GM21576 (cell line): ENCODE measurements around the gene IFRD2.

Source experiments
- ATAC-seq: cut with Tn5 transposase; IDR thresholded peaks from one replicate; pipeline ENCODE4 v1.9.1; 2021; ENCODE audit warnings: mild to moderate bottlenecking, moderate library complexity; ENCODE audit not compliant: unreplicated experiment

Gene IFRD2

DNA sequence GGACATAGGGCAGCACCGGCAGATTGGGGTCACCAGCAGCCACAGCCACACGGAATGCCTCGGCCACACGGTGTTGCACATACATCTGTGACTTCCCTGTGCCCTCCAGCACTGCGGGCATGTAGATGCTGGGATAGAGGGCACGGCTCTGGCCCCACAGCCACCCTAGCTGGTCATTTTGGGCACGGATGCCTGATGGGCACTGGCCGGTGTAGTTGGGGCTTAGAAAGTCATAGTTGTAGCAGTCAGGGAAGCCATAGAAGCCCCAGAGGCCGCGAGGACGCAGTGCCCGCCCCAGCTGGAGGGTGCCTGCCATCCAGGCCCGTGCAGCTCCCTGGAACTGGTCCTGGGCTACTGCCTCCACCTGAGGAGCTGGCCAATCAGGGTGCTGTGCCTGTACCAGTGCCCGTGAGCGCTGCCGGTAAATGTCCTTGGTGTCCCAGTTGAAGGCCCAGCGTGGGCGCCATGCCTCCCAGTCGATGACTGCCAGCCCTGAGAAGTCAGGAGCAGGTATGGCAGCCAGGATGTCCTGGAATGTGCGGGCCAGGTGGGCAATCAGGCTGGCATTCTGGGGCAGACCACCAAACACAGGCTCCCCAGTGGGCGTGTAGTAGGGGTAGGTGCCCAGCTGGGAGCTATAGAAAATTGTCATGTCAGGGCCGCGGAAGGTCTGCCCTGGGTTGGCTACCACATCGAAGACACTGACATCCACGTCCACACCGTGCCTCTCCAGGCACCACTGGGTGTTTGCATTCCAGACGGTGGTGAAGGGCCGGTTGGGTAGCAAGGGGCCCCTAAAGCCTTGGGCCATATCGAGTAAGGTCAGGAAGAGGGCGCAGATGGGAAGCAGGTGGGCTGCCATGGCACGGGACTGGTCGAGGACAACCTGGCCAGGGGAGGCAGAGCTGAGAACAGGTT is 10.1 kb upstream of the IFRD2 start:
- ATAC-seq: no peak

DNA sequence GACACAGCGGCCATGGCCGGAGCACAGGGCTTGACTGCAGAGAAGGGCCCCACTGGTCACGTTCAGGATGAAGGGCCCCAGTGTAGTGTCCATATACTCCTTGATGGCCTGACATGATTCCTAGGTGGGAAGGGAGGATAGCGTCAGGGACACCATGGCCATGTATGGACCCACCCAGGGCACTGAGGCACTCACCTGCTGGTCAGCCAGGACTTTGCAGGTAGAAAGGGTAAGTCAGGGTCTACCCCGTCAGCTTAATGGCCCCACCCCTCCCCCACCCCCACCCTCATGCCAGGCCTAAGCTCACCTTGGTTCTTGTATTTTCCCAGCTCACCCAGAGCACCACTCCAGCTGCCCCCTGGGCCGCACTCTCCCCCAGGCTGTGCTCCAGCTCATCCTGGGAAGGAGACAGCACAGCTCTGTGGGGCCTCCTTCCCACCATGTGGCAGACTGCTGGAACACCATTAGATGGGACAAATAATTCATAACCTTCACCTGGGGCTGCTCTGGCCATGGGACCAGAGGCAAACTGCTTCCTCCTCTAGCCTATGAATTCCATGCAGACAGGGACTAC is 8.5 kb upstream of the IFRD2 start:
- no peak for ATAC-seq

DNA sequence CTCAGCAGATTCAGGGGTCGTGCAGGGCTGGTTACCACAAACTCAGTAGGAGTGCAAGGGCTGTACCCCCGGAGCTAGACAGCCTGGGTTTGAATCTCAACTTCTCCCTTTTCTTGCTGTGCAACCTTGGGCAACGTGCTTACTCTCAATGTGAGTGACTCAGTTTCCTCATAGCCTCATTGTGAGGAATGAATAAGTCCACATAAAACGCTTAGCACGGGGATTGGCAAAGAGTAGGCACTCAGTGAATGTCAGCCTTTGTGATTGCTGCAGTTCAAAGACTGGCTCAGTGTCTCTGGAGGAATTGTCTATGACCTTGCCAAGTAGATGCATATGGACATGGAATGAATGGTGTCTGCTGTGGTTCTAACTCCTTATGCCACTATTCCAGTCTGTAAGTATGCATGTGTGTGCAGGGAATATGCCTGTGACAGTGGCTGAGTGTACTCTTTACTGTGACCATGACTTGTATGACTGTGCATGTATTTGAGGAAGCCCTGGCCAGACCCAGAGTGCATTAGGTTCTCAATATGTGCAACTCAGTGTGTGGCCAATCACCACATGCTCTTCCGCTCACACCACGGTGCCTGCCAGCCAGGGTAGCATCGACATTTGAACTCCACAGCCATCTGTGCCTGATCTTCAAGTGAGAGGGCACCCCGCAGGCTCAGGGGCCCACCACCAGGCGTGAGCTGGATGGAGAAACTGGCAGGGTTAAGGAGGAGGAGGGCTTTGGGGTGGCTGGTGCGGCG is 7.9 kb upstream of the IFRD2 start:
- no peak for ATAC-seq

DNA sequence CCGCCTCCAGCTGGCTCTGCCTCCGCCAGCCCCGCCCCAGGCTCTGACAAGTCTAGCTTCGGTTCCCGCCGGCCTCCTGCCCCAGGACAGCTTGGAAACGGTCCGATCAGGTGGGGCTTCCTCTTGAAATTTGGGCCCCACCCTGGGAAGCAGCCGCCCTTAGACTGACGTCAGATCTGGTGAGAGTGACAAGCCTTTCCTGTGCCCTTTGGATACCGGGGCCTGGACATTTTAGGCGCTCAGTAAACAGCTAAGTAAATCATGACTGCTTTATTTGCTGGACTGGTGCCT is 7.4 kb upstream of the IFRD2 start:
- ATAC-seq: no peak

DNA sequence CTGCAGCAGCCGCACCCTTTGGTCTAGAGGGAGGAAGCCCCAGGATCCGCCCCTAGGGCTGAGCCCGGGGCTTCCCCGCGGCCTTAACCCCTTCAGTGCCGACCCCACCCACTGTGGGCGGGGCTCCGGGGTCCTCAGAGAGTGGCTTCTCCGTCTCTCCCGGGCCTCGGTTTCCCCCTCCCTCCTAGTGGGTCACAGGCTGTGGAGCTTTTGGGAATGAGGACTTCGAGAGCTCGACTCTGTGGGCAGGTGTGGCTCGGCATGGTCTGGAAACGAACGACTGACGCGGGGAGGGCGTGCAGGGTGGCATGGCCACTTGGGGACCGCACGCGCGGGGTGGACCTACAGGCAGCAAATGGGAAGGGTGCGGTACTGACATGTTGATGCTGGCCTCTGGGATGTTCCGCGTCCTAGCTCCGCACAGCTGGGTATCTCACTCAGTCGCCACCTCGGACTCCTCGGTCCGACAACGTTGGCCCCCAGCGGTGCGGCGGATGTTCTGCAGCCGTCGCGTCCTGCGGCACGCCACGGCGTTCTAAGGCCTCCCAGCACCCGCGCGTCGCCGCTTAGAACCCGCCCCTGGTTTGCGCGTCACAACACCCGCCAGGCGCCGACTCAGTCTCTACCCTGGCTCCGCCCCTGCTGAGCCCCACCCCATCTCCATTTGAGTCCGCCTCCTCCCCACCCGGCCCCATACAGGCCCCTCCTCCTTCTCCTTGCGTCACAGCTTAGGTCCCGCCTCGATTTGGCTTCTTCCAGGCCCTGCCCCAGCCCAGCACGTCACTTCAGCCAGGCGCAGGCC is 6.8 kb upstream of the IFRD2 start, which contains the start of the genes HYAL3 and NAA80:
HYAL3 (minus strand) TSS at position 570 of the 802 bp plus-strand sequence. CDS start 3,803 bp downstream, outside the sequence.
NAA80 (minus strand) TSS at position 570 of the 802 bp plus-strand sequence. CDS start 1,942 bp downstream, outside the sequence.
- peak; percentile 81 for ATAC-seq

DNA sequence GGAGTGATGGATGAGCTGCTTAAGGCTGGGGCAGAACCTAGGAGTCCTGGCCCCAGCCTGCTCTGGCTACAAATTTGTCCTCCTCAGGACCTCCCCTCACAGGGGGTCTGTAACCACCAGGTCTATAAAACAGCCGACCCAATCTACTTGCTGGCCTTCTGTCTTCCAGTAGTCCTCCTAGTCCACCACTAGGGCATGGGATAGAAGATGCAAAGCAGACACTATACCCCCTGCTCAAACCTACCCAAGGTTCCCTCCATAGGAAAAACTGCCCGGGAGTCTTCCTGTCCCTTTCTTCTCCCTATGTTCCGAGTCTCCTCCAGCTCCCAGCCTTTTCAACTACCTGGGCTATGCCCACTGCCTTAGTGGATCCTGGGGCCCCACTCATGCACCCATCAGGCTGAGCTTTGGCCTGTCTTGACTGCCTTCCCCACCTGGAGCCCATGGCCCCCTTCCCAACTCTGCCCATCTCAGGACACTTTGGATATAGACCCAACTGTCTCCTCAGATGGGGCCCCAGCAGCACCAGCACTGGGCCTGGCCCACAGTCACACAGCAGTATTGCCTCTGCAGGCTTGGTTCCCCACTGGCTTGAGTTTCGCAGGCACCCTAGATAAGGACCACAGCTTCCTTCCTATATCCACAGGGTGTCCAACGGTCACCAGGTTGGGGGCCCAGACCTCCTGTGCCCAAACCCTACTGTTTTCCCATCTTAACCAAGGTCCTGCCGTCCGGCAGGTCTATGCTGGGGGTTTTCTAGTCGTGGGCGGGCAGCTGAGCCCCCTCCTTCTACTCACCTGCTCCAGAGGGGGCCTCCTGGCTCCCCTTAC is 5.9 kb upstream of the IFRD2 start:
- ATAC-seq: no peak

DNA sequence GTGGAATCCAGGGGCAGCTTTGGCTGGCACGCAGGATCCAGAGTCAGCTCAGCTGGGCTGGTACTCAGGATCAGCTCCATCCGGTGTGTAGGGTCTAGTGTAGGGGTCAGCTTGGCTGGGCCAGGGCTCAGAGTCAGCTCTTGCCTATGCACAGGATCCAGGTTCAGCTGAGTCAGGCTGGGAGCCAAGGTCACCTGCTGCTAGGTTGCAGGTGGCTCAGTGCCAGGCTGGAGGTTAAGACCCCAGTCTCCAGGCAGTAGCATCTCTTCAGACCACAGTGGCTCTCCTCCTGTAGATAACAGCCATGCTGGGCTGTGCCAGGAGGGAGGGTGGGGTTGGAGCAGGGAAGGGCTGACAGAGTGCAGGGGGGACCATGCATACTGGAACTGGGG is 5.2 kb upstream of the IFRD2 start:
- ATAC-seq: no peak

DNA sequence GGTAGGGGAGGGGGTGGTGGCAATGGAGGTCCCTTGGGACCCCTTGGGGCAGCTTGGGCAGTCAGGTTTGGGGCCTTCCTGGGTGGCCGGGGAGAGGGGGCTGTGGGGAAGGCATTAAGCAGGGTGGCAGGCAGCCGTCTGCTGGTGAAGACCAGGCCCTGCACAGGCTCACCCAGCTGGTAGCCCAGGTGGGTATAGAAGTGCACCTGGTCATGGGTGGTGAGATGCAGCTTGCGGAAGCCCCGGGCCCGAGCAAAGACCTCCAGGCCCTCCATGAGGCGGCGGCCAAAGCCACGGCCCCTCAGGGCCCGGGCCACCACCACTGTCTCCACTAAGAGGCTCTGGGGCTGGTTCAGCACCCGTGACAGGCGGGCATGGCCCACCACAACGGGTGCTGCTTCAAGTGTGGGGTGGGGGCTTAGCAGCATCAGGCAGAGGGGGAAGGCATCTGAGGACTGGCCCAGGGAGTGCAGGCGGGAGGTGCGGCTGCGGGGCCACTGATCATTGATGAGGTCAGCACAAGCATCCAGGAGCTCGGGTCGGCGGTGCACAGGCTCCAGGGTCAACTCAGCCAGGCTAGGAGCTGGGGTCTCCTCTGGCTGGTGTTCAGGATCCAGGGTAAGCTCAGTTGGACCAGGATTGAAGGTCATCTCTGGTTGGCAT is 4.6 kb upstream of the IFRD2 start:
- ATAC-seq: no peak

DNA sequence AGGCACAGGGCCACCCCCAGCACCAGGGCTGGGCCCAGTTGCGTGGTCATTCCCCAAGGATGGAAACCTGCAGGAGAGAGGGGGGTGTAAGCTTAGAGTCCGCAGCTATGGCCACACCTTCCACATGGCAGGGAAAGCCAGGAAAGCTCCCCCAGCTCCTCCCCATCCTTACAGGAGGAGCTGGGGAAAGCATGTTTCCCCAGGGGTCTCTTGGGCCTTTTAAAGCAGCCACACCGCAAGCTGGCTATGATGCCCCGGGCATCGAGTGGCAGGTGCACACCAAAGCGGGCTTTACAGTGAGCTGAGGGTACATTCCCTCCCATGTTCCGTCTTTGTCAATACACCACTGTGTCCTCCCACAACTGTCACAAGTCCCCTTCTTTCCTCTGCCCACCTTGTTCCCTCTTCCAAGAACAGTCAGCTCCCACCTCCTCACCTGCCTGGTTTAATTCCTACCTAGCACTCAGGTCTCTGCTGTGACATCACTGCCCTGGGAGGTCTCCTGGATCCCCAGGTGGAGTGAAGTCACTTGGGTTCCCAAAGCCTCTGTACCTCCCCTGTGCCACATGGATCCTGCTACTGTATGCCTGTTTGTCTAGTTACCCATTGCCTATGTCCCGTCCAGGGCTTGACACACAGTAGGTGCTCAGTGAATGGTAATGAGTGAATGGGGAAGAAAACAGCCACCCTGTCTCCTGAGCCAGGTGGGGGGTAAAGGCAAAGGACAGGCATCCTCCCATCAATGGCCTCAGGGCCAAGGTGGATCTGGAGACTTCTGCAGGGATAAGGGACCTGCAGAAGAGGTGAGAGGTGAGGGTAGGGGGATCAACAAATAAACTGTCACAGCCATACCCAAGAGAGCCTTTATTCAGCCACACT is 3.6 kb upstream of the IFRD2 start:
- ATAC-seq: no peak

DNA sequence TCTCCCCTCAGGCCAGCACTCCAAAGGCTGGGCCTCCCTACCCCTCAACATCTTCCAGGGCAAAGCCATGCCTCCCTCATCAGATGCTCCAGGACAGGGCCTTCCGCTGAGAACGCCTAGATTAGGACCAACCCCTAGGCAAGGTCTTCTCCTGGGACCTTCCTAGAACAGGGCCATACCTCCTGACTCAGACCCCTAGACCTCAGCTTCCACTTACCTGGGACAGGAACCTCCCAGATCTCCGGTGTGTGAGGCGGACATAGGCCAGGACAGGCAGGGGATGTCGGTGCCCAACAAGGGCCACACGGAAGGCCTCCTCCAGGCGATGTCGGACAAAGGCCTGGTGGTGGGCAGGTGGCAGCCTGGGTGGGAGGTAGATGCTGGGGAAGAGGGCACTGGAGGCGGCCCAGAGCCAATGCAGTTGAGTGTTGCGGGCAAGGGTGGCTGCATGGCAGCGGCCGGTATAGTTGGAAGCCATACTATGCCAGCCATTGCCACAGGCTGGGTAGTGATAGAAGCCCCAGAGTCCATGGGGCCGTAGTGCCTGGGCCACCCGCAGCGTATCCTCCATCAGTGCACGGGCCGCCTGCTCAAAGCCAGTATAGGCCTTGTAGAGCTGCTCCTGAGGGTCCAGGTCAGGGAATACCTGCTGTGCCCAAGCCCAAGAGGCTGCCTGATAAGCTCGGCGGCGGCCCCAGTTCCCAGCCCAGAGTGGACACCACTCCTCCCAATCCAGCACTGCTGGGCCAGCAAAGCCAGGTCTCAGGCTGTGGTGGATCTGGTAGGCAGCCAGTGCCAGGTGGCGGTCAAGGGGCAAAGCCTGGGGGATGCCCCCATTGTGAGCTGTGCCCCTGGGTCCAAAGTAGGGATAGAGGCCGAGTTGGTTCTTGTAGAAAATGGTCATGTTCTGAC is 2.5 kb upstream of the IFRD2 start:
- ATAC-seq: no peak

DNA sequence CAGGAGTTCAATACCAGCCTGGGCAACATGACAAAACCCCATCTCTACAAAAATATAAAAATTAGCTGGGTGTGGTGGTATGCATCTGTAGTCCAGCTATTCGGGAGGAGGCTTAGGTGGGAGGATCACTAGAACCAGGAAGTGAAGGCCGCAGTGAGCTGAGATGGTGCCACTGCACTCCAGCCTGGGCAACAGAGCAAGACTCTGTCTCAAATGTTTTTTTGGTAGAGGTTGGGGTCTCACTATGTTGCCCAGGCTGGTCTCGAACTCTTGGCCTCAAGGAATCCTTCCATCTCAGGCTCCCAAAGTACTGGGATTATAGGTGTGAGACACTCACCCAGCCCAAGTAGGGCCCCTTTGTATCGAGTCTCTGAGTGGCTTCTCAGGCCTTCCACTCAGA is 1.9 kb upstream of the IFRD2 start:
- ATAC-seq: no peak

DNA sequence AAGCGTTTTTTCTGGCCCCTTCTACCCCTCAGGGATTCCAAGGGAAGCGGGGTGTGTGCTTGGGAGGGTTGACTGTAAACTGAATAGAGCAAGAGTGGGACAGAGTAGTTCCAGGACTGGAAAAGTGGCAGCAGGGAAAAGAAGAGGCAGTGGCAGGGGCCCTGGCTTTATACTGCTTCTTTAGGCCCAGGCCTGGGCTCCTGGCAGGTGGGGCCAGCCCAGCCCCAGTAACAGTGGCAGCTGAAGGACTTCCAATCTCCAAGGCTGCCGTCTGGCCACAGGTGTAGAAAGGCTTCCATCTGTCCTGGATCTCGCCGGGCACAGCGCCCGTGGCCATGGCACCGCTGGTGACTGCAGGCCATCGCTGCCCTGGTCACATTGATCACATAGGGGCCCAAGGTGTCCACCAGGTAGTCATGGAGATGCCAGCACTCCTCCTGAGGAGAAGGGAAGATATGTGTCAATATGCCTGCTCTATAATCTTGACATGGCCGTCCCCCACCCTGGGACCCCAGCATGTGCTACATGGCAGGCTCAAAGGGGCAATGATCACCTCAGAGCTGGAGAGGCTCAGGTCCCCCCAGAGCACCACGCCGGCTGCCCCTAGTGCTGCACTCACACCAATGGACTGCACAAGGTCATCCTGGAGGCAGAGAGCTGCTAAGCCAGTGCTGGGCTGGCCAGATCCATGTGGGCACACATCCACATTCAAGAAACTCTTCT is 1.0 kb upstream of the IFRD2 start:
- ATAC-seq: no peak

DNA sequence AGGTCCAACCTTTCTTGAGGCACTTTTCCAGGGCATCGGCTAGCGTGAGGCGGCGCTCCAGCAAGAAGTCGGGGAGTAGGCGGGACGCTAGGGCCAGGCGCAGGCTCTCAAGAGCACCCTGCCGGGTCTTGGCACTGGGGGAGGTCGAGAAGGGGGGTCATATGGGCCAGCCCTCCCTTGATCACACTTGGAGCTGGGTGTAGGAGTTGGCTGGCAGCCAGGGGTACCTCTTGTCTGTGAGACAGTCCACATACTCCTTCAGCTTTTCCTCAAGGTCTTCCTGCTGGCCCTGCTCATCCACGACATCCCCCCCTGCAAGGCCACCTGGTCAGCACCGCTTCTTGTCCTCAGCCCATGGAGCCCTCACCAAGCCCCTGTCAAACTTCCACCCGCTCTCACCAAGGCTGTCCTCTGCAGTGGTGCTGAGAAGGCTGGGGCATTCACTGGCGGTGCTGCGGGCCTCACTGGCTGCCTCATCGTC is 2.0 kb downstream of the IFRD2 start:
- ATAC-seq: no peak

DNA sequence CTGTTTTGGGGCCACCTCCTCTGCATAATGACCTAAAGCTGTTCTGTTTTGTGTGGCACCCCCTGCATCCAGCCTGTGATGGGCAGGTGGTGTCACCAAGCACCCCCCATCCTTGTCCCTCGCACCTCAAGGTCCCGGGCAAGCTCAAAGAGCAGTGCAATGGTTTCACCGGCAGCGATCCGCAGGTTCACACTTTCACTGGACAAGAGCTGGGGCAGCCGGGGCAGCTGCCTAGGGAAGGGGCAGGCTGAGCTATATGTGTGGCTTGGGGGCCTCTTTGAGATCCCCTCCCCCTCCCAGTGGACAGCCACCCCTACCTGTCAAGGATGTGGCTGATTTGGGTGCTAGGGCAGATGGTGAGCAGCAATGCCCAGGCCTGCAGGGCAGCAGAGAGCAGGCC is 3.1 kb downstream of the IFRD2 start:
- no peak for ATAC-seq

DNA sequence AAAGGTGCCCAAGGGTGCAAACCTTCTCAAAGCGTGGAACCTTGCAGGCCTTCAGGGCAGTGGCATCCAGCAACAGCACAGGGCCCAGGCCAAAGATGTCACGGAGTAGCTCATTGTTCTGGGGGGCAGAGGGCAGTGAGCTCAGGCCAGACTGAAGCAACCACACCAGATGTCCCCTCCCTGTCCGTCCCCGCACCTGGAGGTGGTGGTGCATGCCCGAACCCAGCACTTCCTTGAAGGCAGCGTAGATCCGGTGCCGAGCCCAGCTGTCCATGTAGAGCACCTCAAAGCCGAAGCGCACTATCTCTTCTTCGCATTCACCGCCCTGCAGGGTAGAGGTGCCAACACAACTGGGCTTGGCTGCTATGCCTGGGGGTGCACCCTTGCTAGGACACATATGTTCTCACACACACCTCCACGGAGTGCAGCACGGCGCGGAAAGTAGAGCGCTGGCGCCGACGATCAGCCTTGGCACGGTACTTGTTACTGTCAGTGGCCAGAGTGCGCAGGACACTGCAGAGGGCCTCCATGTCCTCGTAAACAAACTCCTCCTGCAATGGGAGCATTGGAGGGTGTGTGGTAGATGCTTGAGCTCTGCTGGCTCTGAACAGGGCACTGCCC is 3.7 kb downstream of the IFRD2 start:
- ATAC-seq: no peak

DNA sequence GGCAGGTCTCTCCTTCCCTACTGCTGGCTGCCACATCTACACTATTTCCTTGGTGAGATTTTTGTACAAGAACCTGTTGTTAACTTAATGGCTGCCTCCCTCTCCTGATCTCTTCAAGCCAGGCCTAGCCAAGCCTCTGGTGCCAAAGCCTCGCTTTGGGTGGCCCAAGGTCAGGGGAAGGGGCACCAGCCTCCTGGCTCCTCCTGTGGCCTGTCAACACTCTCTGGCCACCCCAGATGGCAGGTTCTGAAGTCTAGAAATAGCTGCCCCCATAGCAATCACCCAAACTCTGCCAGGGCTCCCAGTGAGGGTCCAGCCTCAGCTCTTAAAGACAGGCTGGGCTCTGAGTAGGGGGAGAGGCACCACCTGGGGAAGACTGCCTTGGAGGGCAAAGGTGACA is 5.0 kb downstream of the IFRD2 start:
- ATAC-seq: no peak
